ENCODE results near the gene RASD1. TPM values are rescaled to one million over a fixed set of nuclear protein-coding genes. Genes with fewer than 3 reads are reported as not detected.

Gene RASD1
- total RNA-seq, 5 donors from 2014 or later (not counting 1 experiment from before 2014, with no cell fraction given), result 0.70 to 2.9 (median 2.0) TPM

Other genes with a start within 250 kb of the RASD1 start
- gene COPS3, start 215.1 kb downstream of the RASD1 start, total RNA-seq, result 10 to 100 TPM; 50.7 to 77.2 (median 55.6) TPM
- gene NT5M, start 193.0 kb downstream of the RASD1 start, total RNA-seq, result 1 to 10 TPM; 1.4 to 3.0 (median 2.1) TPM
- gene MED9, start 19.4 kb downstream of the RASD1 start, total RNA-seq, result 10 to 100 TPM; 16.6 to 20.3 (median 19.1) TPM
- 10 to 100 TPM; 13.3 to 25.8 (median 14.6) TPM for gene PEMT, start 95.3 kb upstream of the RASD1 start, total RNA-seq
- 10 to 100 TPM; 20.1 to 31.2 (median 24.5) TPM for gene RAI1, start 185.1 kb upstream of the RASD1 start, total RNA-seq